Gastrocnemius medialis (tissue), 4 donors: ENCODE data around the gene TSPAN2. TPM values are rescaled to one million over a fixed set of nuclear protein-coding genes. Genes with fewer than 3 reads are reported as not detected.

ENCODE experiments used
- ATAC-seq, 2 donors: fragments of 150-250 bp; one replicate each; pipeline ENCODE4 v1.9.1; 2016
- DNase-seq, 2 donors: peaks; one replicate each; pipeline ENCODE4 v3.0.0-alpha.2; 2019
- H3K27ac ChIP-seq, 4 donors: fragments of 200-600 bp; sonication (generic); 1 replicate in 1 of 4; 2 replicates in 3 of 4; pipeline ENCODE4 v1.5.1; 2016 to 2018; ENCODE audit warnings: mild to moderate bottlenecking in 2 of 4, moderate library complexity in 1 of 4
- H3K27me3 ChIP-seq, 3 donors: fragments of 200-600 bp; sonication (generic) in 2 of 3; 1 replicate in 1 of 3; 2 replicates in 2 of 3; pipeline versions ENCODE4 v1.5.1 to v1.6.0; 2016 to 2019; ENCODE audit warnings: mild to moderate bottlenecking in 1 of 3, moderate library complexity in 1 of 3
- H3K36me3 ChIP-seq, 2 donors: fragments of 200-600 bp; sonication (generic) in 1 of 2; one replicate each; pipeline ENCODE4 v1.5.1; 2017 to 2018
- H3K4me1 ChIP-seq, 2 donors: fragments of 200-600 bp; sonication (generic) in 1 of 2; one replicate each; pipeline ENCODE4 v1.5.1; 2016 to 2017; ENCODE audit warnings: mild to moderate bottlenecking in 2 of 2
- H3K4me3 ChIP-seq, 4 donors: fragments of 200-600 bp; sonication (generic) in 3 of 4; 1 replicate in 1 of 4; 2 replicates in 3 of 4; pipeline ENCODE4 v1.5.1; 2016 to 2019; ENCODE audit warnings: mild to moderate bottlenecking in 2 of 4
- H3K9me3 ChIP-seq, 3 donors: fragments of 200-600 bp; sonication (generic) in 2 of 3; 1 replicate in 1 of 3; 2 replicates in 2 of 3; pipeline ENCODE4 v1.5.1; 2016 to 2019
- POLR2A ChIP-seq, 2 donors: fragments of 450-650 bp; IDR thresholded peaks; one replicate each; pipeline ENCODE4 v1.6.1; 2017; ENCODE audit warnings: antibody characterized with exemption in 2 of 2, mild to moderate bottlenecking in 2 of 2, moderate library complexity in 2 of 2
- in situ Hi-C, 4 donors: fragments of 200-750 bp; cut with MboI; loops; one replicate each; pipeline versions ENCODE4 v1.15.0 to v1.8.0; 2017; ENCODE audit warnings: low sequenced_read_pairs in 4 of 4
- intact Hi-C: fragments of 100-400 bp; cut with DNase I; formaldehyde crosslinking; loops from one replicate; pipeline ENCODE4 v1.15.1; 2023; ENCODE audit warnings: low total_unique reads
- total RNA-seq, 4 donors: library from RNA; depleted of rRNA; stranded (reverse); fragments of >200 nt; gene quantifications; one replicate each; pipeline versions ENCODE4 v1.1.0 to v1.2.3, GENCODE V29; 2016
- TF ChIP-seq, protein P1 (sequence below), 5 experiments: fragments of 450-650 bp in 3 of 5; fragments of 200-600 bp in 2 of 5; sonication (generic) in 2 of 5; IDR thresholded peaks in 4 of 5; conservative IDR thresholded peaks in 1 of 5; 1 replicate in 4 of 5; 2 replicates in 1 of 5; pipeline ENCODE4 v1.5.1; 2016 to 2019; ENCODE audit warnings: antibody characterized with exemption in 5 of 5, mild to moderate bottlenecking in 3 of 5, moderate library complexity in 3 of 5

Gene TSPAN2
- 1 to 10 TPM in 2 of 4 donors, under 1 TPM in 1, not detected in 1; 0.70 to 2.6 (median 2.0) TPM for total RNA-seq

DNA sequence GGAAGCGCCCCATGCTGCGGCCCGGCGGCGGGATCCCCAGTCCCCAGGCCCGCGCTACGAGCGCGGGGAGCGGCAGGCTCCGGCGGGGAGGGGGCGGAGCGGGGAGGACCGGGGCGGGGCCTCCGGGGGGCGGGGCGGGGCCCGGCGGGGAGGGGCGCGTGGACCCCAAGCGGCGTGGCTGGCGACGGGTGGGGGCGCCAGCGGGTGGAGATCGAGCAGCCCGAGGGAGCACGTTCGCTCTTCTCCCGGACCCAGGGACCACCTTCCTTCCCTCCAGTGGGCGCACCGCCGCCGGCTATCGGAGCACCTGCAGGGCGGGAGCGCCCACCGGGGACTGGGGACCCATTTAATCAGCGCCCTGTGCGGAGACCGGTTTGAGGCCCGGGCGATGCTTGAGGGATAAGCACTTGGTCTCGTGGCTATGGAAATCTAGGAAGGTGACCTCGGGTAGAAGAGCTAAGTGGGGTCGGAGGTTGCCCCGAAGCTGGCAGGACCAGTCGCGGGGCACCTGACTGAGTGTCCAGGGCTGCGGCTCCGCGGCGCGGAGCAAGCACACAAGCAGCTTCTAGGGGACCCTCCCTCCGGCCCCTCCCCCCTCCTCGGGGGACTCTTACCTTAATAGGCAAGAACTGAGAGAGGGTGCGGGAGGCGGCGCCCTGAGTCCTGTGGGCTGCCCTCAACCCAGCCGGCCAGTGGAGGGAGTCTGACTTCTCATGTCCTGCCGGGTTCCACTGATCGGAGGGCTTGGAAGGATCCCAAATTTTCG lies at the start of gene TSPAN2:
Gene TSPAN2, minus strand, starts transcription at position 84 of the 766 bp plus-strand sequence. Its CDS starts 71 bp downstream, at position 13.
- DNase-seq (no peak), ATAC-seq (peak in 1 of 2 donors; percentile 51)
- intact Hi-C loops: no loop called here
- Histone ChIP-seq H3K27me3 (peaks cover 0 to 7% (median 5%) of the 10 kb centered on the region in 3 donors), H3K4me3 (peak within 1 kb of the TSS; percentile 64 to 75 (median 66)), H3K9me3 (no peaks in the 10 kb centered on the region), H3K36me3 (no peaks in the 10 kb centered on the region), H3K4me1 (peaks cover 0 to 3% of the 10 kb centered on the region in 2 donors), H3K27ac (peak within 1 kb of the TSS; percentile 63 to 67 (median 66))
- in situ Hi-C loops: no loop called here
- peak in 1 of 2 donors; percentile 14 for TF ChIP-seq POLR2A (IDR thresholded peaks at IDR 0.05)
- TF ChIP-seq, protein P1, sequence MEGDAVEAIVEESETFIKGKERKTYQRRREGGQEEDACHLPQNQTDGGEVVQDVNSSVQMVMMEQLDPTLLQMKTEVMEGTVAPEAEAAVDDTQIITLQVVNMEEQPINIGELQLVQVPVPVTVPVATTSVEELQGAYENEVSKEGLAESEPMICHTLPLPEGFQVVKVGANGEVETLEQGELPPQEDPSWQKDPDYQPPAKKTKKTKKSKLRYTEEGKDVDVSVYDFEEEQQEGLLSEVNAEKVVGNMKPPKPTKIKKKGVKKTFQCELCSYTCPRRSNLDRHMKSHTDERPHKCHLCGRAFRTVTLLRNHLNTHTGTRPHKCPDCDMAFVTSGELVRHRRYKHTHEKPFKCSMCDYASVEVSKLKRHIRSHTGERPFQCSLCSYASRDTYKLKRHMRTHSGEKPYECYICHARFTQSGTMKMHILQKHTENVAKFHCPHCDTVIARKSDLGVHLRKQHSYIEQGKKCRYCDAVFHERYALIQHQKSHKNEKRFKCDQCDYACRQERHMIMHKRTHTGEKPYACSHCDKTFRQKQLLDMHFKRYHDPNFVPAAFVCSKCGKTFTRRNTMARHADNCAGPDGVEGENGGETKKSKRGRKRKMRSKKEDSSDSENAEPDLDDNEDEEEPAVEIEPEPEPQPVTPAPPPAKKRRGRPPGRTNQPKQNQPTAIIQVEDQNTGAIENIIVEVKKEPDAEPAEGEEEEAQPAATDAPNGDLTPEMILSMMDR (IDR thresholded peaks at IDR 0.05 in 4 of 5, conservative IDR thresholded peaks at IDR 0.05 in 1 of 5): peak in 2 of 5 experiments; percentile 14 to 29

DNA sequence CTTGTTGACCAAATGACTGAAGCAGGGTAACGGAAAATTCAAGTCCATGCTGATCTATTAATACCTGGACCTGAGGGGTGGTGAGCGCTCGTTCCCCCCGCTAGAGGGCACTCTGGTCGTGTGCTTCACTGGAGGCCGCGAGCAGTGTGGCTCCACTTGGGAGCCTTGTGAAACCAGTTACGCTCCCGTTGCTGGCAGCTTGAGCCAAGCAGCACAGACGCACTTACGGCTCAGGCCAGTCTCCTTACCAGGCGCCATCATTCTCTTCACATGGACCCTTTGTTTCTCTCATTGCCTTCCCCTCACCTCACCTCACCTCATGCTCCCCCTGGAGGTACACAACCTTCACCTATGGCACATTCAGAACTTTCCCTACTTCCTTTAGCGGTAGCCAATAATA lies 49.7 kb upstream of the TSPAN2 start:
- no peaks in the 10 kb centered on the region for H3K9me3 ChIP-seq
- in situ Hi-C loops (loop anchor here (5.0 to 25.0 kb wide), 6 partner anchors 198 to 458 kb away; partner anchors contain the start of gene NGF (in 2 of the 4)), intact Hi-C loops (loop anchor here (1.0 to 10.0 kb wide), 7 partner anchors 46 to 586 kb away; partner anchors contain the start of gene NGF)
- peak overlapping the region in 1 of 4 donors; percentile 42 for H3K27ac ChIP-seq
- peaks cover 9 to 17% of the 10 kb centered on the region in 2 donors for H3K4me1 ChIP-seq
- TF ChIP-seq, protein P1 (IDR thresholded peaks at IDR 0.05 in 4 of 5, conservative IDR thresholded peaks at IDR 0.05 in 1 of 5): peak; percentile 85 to 95 (median 90)
- TF ChIP-seq POLR2A (IDR thresholded peaks at IDR 0.05): no peak
- H3K36me3 ChIP-seq: no peaks in the 10 kb centered on the region
- peak; percentile 91 to 92 for ATAC-seq
- no peaks in the 10 kb centered on the region for H3K27me3 ChIP-seq
- peak; percentile 79 to 86 for DNase-seq
- no peak overlapping the region for H3K4me3 ChIP-seq

DNA sequence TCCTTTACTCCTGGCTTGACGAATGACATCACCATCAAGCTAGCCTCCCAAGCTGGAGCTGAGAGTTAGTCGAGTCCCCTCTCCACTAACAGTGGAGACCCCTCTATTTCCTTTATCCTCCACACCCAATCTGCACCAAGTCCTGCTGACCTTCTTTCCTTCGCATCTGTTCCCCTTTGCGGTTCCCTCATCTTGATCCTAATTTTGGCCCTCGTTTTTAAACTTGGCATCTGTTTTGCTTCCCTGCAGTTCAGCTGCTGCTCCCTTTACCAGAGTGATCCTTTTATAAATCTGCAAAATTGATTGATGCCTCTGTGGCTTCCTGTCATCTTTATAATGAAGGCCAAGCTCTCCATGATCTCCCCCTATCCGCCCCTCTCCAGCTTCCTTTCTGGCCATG lies 49.0 kb upstream of the TSPAN2 start:
- Histone ChIP-seq H3K9me3 (no peaks in the 10 kb centered on the region), H3K4me1 (peaks cover 15 to 21% of the 10 kb centered on the region in 2 donors), H3K27ac (no peak overlapping the region), H3K27me3 (no peaks in the 10 kb centered on the region), H3K36me3 (no peaks in the 10 kb centered on the region), H3K4me3 (no peak overlapping the region)
- in situ Hi-C loops: loop anchor here (5.0 to 25.0 kb wide), 6 partner anchors 199 to 459 kb away; partner anchors contain the start of gene NGF (in 2 of the 4)
- TF ChIP-seq POLR2A (IDR thresholded peaks at IDR 0.05): no peak
- TF ChIP-seq, protein P1 (IDR thresholded peaks at IDR 0.05 in 4 of 5, conservative IDR thresholded peaks at IDR 0.05 in 1 of 5): no peak
- no peak for DNase-seq
- no peak for ATAC-seq
- intact Hi-C loops: loop anchor here (2.0 to 10.0 kb wide), 6 partner anchors 47 to 587 kb away; partner anchors contain the start of gene NGF

DNA sequence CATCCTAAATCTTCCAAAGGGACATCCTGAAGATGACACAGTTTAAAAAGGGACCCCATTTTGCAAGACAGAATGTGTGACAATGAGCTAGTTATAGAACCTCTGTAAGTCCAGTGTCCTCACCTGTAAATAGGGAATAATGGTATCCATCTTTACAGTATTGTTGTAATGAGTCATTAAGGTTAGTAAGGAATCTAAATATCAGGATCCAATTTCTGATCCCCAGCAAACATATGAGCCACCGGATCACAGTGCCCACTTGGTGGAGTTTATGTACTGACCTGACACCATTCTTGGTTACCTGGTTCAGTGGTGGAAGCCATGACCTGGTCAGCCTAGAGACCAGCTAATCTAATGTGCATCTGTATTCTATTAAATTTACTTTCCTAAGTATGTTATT lies 47.9 kb upstream of the TSPAN2 start:
- ATAC-seq (no peak), DNase-seq (no peak)
- no peak overlapping the region for H3K4me3 ChIP-seq
- no peaks in the 10 kb centered on the region for H3K9me3 ChIP-seq
- TF ChIP-seq, protein P1 (IDR thresholded peaks at IDR 0.05 in 4 of 5, conservative IDR thresholded peaks at IDR 0.05 in 1 of 5): no peak
- no peak for TF ChIP-seq POLR2A (IDR thresholded peaks at IDR 0.05)
- in situ Hi-C loops (loop anchor here (5.0 to 25.0 kb wide), 6 partner anchors 200 to 460 kb away; partner anchors contain the start of gene NGF (in 2 of the 4)), intact Hi-C loops (loop anchor here (10.0 kb wide), 3 partner anchors 138 to 588 kb away; partner anchors contain the start of gene NGF)
- H3K4me1 ChIP-seq: peaks cover 15 to 21% of the 10 kb centered on the region in 2 donors
- no peaks in the 10 kb centered on the region for H3K27me3 ChIP-seq
- no peak overlapping the region for H3K27ac ChIP-seq
- H3K36me3 ChIP-seq: no peaks in the 10 kb centered on the region
